CD14-positive monocyte (primary cell): ENCODE results near the gene USP24. TPM values are rescaled to one million over a fixed set of nuclear protein-coding genes. Genes with fewer than 3 reads are reported as not detected.

Experiments used
- DNase-seq, 3 donors: peaks; one replicate each; pipeline ENCODE4 v3.0.0-alpha.2; 2011 to 2022
- H2AFZ ChIP-seq: 2 replicates; pipeline ENCODE4 v1.6.0; 2012; ENCODE audit warnings: mild to moderate bottlenecking, low read depth, low read length, inconsistent platforms; ENCODE audit not compliant: insufficient read depth, poor library complexity, severe bottlenecking
- H3K27ac ChIP-seq, 2 donors: 1 replicate in 1 of 2; 2 replicates in 1 of 2; pipeline ENCODE4 v1.5.1; 2012 to 2013; ENCODE audit warnings: low read length in 2 of 2, control low read depth in 1 of 2, inconsistent platforms in 1 of 2, low read depth in 1 of 2, mild to moderate bottlenecking in 1 of 2
- H3K27me3 ChIP-seq, 2 donors: one replicate each; pipeline versions ENCODE4 v1.6.0 to v1.6.1; 2011 to 2013; ENCODE audit warnings: low read length in 2 of 2; ENCODE audit not compliant: control insufficient read depth in 2 of 2, insufficient read depth in 2 of 2
- H3K36me3 ChIP-seq, 2 donors: replicated peaks in 1 of 2; 1 replicate in 1 of 2; 2 replicates in 1 of 2; pipeline versions ENCODE4 v1.5.1 to v1.6.1; 2012 to 2013; ENCODE audit warnings: low read length in 2 of 2, control low read depth in 1 of 2, inconsistent platforms in 1 of 2, mild to moderate bottlenecking in 1 of 2; ENCODE audit not compliant: insufficient read depth in 2 of 2, control insufficient read depth in 1 of 2
- H3K4me1 ChIP-seq, 2 donors: 1 replicate in 1 of 2; 2 replicates in 1 of 2; pipeline versions ENCODE4 v1.5.1 to v1.6.1; 2012 to 2013; ENCODE audit warnings: low read length in 2 of 2, control low read depth in 1 of 2, inconsistent platforms in 1 of 2, mild to moderate bottlenecking in 1 of 2, moderate library complexity in 1 of 2; ENCODE audit not compliant: insufficient read depth in 2 of 2, control insufficient read depth in 1 of 2
- H3K4me2 ChIP-seq: replicated peaks from 2 replicates; pipeline ENCODE3; 2012; ENCODE audit warnings: low read length, moderate library complexity, mild to moderate bottlenecking; ENCODE audit not compliant: poor library complexity, severe bottlenecking; ENCODE audit errors: extremely low read depth
- H3K4me3 ChIP-seq, 3 experiments: fragments of 200-600 bp in 1 of 3; sonication (generic) in 1 of 3; replicated peaks in 1 of 3; 1 replicate in 2 of 3; 2 replicates in 1 of 3; pipeline ENCODE4 v1.5.1; 2011 to 2013; ENCODE audit warnings: low read length in 3 of 3, mild to moderate bottlenecking in 3 of 3, control low read depth in 2 of 3, low read depth in 2 of 3, inconsistent platforms in 1 of 3, moderate library complexity in 1 of 3
- H3K79me2 ChIP-seq: 2 replicates; pipeline ENCODE4 v1.6.0; 2012; ENCODE audit warnings: mild to moderate bottlenecking, control low read depth, inconsistent platforms, low read length, moderate library complexity; ENCODE audit not compliant: insufficient read depth
- H3K9ac ChIP-seq: 2 replicates; pipeline ENCODE4 v1.6.0; 2017; ENCODE audit warnings: low read length, mild to moderate bottlenecking; ENCODE audit not compliant: insufficient read depth, poor library complexity, severe bottlenecking
- H3K9me3 ChIP-seq, 2 donors: replicated peaks in 1 of 2; 1 replicate in 1 of 2; 2 replicates in 1 of 2; pipeline versions ENCODE4 v1.5.1 to v1.6.1; 2012 to 2013; ENCODE audit warnings: low read length in 2 of 2, control low read depth in 1 of 2; ENCODE audit not compliant: control insufficient read depth in 1 of 2, insufficient read depth in 1 of 2
- H4K20me1 ChIP-seq: 2 replicates; pipeline ENCODE4 v1.6.0; 2012; ENCODE audit warnings: mild to moderate bottlenecking, low read length, control low read depth, moderate library complexity; ENCODE audit not compliant: insufficient read depth
- H3K27ac Mint-ChIP-seq, 7 donors: one replicate each; pipeline ENCODE4 v1.8.0; 2020; ENCODE audit warnings: mild to moderate bottlenecking in 7 of 7, mixed read lengths in 7 of 7, moderate library complexity in 6 of 7, inconsistent platforms in 2 of 7
- H3K27me3 Mint-ChIP-seq, 3 donors: one replicate each; pipeline ENCODE4 v1.8.0; 2021 to 2022; ENCODE audit warnings: low read depth in 3 of 3, mild to moderate bottlenecking in 3 of 3, mixed read lengths in 3 of 3, moderate library complexity in 3 of 3, inconsistent platforms in 1 of 3
- H3K36me3 Mint-ChIP-seq, 2 donors: one replicate each; pipeline ENCODE4 v1.8.0; 2020; ENCODE audit warnings: mixed read lengths in 2 of 2, inconsistent platforms in 1 of 2, mild to moderate bottlenecking in 1 of 2
- H3K4me1 Mint-ChIP-seq: one replicate; pipeline ENCODE4 v1.8.0; 2020; ENCODE audit warnings: mild to moderate bottlenecking, mixed read lengths
- H3K4me3 Mint-ChIP-seq, 2 donors: one replicate each; pipeline ENCODE4 v1.8.0; 2020; ENCODE audit warnings: mild to moderate bottlenecking in 2 of 2, mixed read lengths in 2 of 2, moderate library complexity in 1 of 2
- H3K9me3 Mint-ChIP-seq, 7 donors: one replicate each; pipeline ENCODE4 v1.8.0; 2020 to 2022; ENCODE audit warnings: mixed read lengths in 7 of 7, mild to moderate bottlenecking in 6 of 7, moderate library complexity in 6 of 7, inconsistent platforms in 2 of 7
- WGBS: methylation state at CpG from one replicate; pipeline ENCODE4 v1.1.5; 2013; ENCODE audit warnings: missing lambda C conversion rate; ENCODE audit not compliant: insufficient coverage; 5-methylcytosine and 5-hydroxymethylcytosine counted together
- intact Hi-C, 2 donors: fragments of 100-400 bp; cut with micrococcal nuclease; formaldehyde crosslinking; loops; one replicate each; pipeline versions ENCODE4 v1.15.0 to v1.15.1; 2023
- polyA plus RNA-seq, 3 donors: library from polyadenylated mRNA; depleted of rRNA in 1 of 3; unstranded in 2 of 3; stranded (reverse) in 1 of 3; fragments of 300-500 nt in 2 of 3; fragments of >200 nt in 1 of 3; fragmentation: Illumina TruSeq in 2 of 3; gene quantifications; 1 replicate in 2 of 3; 2 replicates in 1 of 3; pipeline ENCODE4 v1.2.3, GENCODE V29; 2012 to 2021
- TF ChIP-seq, protein P1 (sequence below): fragments of 200-600 bp; IDR thresholded peaks from one replicate; pipeline ENCODE4 v1.8.0; 2022; ENCODE audit warnings: antibody characterized with exemption, mild to moderate bottlenecking

The USP24 gene
- polyA plus RNA-seq, 3 donors = 1.1 to 14.2 (median 2.1) TPM

DNA sequence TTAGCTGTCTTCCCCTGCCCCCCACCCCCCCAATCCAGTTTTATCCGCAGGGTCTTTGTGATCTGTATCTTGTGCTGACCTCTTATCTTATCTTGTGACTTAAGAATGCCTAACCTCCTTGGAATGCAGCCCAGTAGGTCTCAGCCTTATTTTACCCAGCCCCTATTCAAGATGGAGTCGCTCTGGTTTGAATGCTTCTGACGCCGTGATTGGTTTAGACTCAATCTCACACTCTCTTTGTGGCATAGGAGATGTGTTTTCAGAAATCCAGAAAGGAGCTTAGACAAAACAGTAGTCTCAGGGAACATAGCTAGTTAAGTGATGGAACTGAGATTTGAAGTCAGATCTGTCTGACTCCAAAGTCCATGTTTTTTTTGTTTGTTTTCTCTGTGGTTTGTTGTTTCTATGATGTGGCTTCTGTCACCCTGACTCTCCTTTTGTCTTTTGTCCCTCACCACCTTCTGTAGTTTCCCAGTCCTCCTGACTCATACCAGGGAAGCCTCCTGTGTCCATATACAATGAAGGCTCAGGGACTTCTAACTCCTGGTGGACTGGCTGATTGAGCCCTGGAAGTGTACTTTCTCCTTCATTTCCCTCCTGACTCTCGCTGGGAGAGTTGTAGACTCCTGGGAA, 18.1 kb upstream of the USP24 start:
- Mint-ChIP-seq H3K27me3 (peaks cover 0 to 5% (median 0%) of the 10 kb centered on the region in 3 donors), H3K27ac (peak overlapping the region in 1 of 7 donors; percentile 41), H3K36me3 (no peaks in the 10 kb centered on the region), H3K4me3 (no peak overlapping the region), H3K9me3 (peaks cover 0 to 5% (median 4%) of the 10 kb centered on the region in 7 donors), H3K4me1 (peaks cover 5% of the 10 kb centered on the region)
- WGBS = 100% methylated on average over 1 of the region's 5 CpGs
- Histone ChIP-seq H3K4me2 (no peak overlapping the region), H3K4me3 (no peak overlapping the region), H2AFZ (no peak overlapping the region), H3K9me3 (no peaks in the 10 kb centered on the region), H3K9ac (no peak overlapping the region), H3K4me1 (peaks cover 0 to 4% of the 10 kb centered on the region in 2 donors), H3K79me2 (no peaks in the 10 kb centered on the region), H4K20me1 (no peaks in the 10 kb centered on the region), H3K27me3 (no peaks in the 10 kb centered on the region), H3K27ac (no peak overlapping the region), H3K36me3 (no peaks in the 10 kb centered on the region)
- TF ChIP-seq, protein P1, sequence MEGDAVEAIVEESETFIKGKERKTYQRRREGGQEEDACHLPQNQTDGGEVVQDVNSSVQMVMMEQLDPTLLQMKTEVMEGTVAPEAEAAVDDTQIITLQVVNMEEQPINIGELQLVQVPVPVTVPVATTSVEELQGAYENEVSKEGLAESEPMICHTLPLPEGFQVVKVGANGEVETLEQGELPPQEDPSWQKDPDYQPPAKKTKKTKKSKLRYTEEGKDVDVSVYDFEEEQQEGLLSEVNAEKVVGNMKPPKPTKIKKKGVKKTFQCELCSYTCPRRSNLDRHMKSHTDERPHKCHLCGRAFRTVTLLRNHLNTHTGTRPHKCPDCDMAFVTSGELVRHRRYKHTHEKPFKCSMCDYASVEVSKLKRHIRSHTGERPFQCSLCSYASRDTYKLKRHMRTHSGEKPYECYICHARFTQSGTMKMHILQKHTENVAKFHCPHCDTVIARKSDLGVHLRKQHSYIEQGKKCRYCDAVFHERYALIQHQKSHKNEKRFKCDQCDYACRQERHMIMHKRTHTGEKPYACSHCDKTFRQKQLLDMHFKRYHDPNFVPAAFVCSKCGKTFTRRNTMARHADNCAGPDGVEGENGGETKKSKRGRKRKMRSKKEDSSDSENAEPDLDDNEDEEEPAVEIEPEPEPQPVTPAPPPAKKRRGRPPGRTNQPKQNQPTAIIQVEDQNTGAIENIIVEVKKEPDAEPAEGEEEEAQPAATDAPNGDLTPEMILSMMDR = no peak
- intact Hi-C loops = no loop called here
- DNase-seq = no peak

- no peak overlapping the region for H3K27ac ChIP-seq
- H3K4me1 ChIP-seq = peaks cover 0 to 4% of the 10 kb centered on the region in 2 donors
- H3K79me2 ChIP-seq = no peaks in the 10 kb centered on the region
- intact Hi-C loops = no loop called here
- TF ChIP-seq, protein P1 = no peak
- H2AFZ ChIP-seq = no peak overlapping the region
- Mint-ChIP-seq H3K27ac (no peak overlapping the region), H3K9me3 (peaks cover 2 to 11% (median 10%) of the 10 kb centered on the region in 7 donors), H3K36me3 (no peaks in the 10 kb centered on the region), H3K27me3 (peaks cover 0 to 2% (median 0%) of the 10 kb centered on the region in 3 donors), H3K4me1 (peaks cover 5% of the 10 kb centered on the region), H3K4me3 (no peak overlapping the region)
- H3K27me3 ChIP-seq = no peaks in the 10 kb centered on the region
- H3K9ac ChIP-seq = no peak overlapping the region
- no peak for DNase-seq
- H3K9me3 ChIP-seq = peaks cover 3 to 6% of the 10 kb centered on the region in 2 donors
- H3K4me2 ChIP-seq = no peak overlapping the region
- H4K20me1 ChIP-seq = no peaks in the 10 kb centered on the region
- WGBS = 76% methylated on average over 3 of the region's 6 CpGs
- H3K36me3 ChIP-seq = no peaks in the 10 kb centered on the region
- H3K4me3 ChIP-seq = no peak overlapping the region
Measured at GRCh38 chr1:55232448-55233144, 17.4 kb upstream of the USP24 start.
